ENCODE measurements around the gene ZNF12. TPM values are rescaled to one million over a fixed set of nuclear protein-coding genes. Genes with fewer than 3 reads are reported as not detected.

The ZNF12 gene
- polyA plus RNA-seq, 1 of the 3 experiments (the other 2 are of a cell fraction) = 9.5 TPM

DNA sequence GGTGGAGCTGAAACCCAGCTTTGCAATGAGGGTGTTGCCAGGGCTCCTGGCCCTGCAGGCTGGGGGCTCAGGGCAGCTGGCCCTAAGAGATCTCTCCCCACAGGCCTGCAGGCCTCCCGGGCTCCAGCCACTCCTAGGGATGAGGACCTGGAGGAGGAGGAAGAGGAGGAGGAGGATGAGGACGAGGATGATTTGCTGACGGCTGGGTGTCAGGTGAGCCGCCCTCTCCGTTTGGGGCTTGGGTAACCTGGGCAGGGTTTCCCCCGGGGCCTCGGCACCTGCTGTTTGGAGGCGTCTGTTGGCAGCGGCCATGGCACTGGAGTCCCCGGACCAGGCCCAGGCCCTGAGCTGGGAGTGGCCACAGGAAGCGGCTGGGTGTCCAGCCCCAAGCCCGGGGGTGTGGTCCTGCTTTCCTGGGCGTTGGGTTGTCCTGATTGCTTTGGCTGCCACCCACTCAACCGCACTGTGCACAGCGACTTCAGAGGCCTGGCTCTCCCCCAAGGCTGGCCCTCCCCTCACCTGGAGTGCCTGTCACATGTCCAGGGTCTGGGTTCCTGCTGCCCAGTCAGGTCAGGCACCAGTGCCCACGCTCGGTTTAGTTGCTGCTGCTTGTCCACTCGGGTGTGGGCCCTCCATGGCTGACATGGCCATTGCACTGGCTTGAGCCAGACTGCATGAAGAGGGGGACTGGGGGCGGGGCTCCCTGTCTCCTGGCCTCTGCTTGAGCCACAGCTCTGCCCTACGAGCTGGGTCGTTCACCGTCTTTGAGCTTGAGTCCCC is 63.7 kb downstream of the ZNF12 start:
- Histone ChIP-seq H3K36me3 (replicated peaks in 1 of 2; ENCODE audit: control insufficient read depth in 1 of 2, insufficient read depth in 2 of 2, low read length in 1 of 2) (peaks cover 40 to 83% of the 10 kb centered on the region in 2 experiments), H3F3A (replicated peaks; ENCODE audit: insufficient read depth) (no peaks in the 10 kb centered on the region), H3K4me2 (no peak overlapping the region), H3K9ac (no peak overlapping the region), H2AFZ (ENCODE audit: low read depth) (no peak overlapping the region), H4K20me1 (ENCODE audit: insufficient read depth) (peaks cover 32% of the 10 kb centered on the region; the same call in 1 of the 2 replicates), H3K9me3 (no peaks in the 10 kb centered on the region), H3K27ac (ENCODE audit: low read depth in 2 of 2, low read length in 1 of 2) (no peak overlapping the region), H3K4me3 (ENCODE audit: low read depth in 2 of 2, low read length in 1 of 2) (no peak overlapping the region), H3K79me2 (ENCODE audit: insufficient read depth) (peaks cover 48% of the 10 kb centered on the region), H3K9me2 (no peaks in the 10 kb centered on the region), H3K27me3 (ENCODE audit: insufficient read depth) (no peaks in the 10 kb centered on the region), H3K4me1 (ENCODE audit: control insufficient read depth in 1 of 2, insufficient read depth in 2 of 2, low read depth in 1 of 2, low read length in 1 of 2) (peaks cover 5 to 11% of the 10 kb centered on the region in 2 experiments; a peak in 2 of 4 replicates)
- no peak for DNase-seq
- 88% methylated on average over 17 of the region's 22 CpGs for WGBS (ENCODE audit: low lambda C conversion rate)
- ChIA-PET POLR2A (interaction anchor here (1.8 kb wide), 1 partner anchor 16 kb away, joined by 6 read pairs; no protein-coding TSS in a partner anchor), CTCF (interaction anchor here (0.6 to 1.1 kb wide), 2 partner anchors 78 to 307 kb away, joined by 3 read pairs; no protein-coding TSS in a partner anchor)
- no peak for TF ChIP-seq EP300 (IDR thresholded peaks at IDR 0.05; ENCODE audit: borderline replicate concordance in 1 of 2, low read depth in 1 of 2, low read length in 1 of 2)
- TF ChIP-seq NRF1 (IDR thresholded peaks at IDR 0.05; ENCODE audit: low read depth, low read length) = no peak
- TF ChIP-seq SIN3A (IDR thresholded peaks at IDR 0.05; ENCODE audit: borderline replicate concordance, low read depth, low read length) = no peak
- no peak for TF ChIP-seq FOSL2 (IDR thresholded peaks at IDR 0.05; ENCODE audit: borderline replicate concordance, low read depth)

DNA sequence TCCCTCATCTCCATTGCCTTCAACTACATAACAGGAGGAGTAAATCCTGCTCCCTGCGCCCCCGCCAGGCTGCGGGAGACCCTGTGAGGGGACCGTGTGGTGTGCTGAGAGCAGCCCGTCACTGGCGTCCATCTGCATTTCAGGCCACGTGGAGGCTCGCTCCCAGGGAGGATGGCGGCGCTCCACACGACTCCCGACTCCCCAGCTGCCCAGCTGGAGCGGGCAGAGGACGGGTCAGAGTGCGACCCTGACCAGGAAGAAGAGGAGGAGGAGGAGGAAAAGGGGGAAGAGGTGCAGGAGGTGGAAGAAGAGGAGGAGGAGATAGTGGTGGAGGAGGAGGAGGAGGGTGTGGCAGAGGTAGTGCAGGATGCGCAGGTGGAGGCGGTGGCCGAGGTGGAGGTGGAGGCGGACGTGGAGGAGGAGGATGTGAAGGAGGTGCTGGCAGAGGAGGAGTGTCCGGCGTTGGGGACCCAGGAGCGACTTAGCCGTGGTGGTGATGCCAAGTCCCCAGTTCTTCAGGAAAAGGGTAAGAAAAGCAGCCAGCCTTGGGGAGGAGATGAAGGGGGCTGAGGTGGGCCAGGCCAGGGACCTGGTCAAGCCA is 64.4 kb downstream of the ZNF12 start:
- H3F3A ChIP-seq (replicated peaks; ENCODE audit: insufficient read depth) = no peaks in the 10 kb centered on the region
- H3K9me3 ChIP-seq = no peaks in the 10 kb centered on the region
- DNase-seq = no peak
- POLR2A ChIA-PET = interaction anchor here (1.8 kb wide), 1 partner anchor 16 kb away, joined by 6 read pairs; no protein-coding TSS in a partner anchor
- H3K27me3 ChIP-seq (ENCODE audit: insufficient read depth) = no peaks in the 10 kb centered on the region
- WGBS (ENCODE audit: low lambda C conversion rate) = 96% methylated on average over 24 of the region's 24 CpGs
- H2AFZ ChIP-seq (ENCODE audit: low read depth) = no peak overlapping the region
- no peak overlapping the region for H3K4me2 ChIP-seq
- H3K79me2 ChIP-seq (ENCODE audit: insufficient read depth) = peaks cover 54% of the 10 kb centered on the region
- no peaks in the 10 kb centered on the region for H3K9me2 ChIP-seq
- H3K4me3 ChIP-seq (ENCODE audit: low read depth in 2 of 2, low read length in 1 of 2) = no peak overlapping the region
- peaks cover 40 to 75% of the 10 kb centered on the region in 2 experiments for H3K36me3 ChIP-seq (replicated peaks in 1 of 2; ENCODE audit: control insufficient read depth in 1 of 2, insufficient read depth in 2 of 2, low read length in 1 of 2)
- no peak overlapping the region for H3K9ac ChIP-seq
- H4K20me1 ChIP-seq (ENCODE audit: insufficient read depth) = peaks cover 25% of the 10 kb centered on the region; the same call in 1 of the 2 replicates
- CTCF ChIA-PET = no interaction called here
- H3K27ac ChIP-seq (ENCODE audit: low read depth in 2 of 2, low read length in 1 of 2) = no peak overlapping the region
- peaks cover 5 to 11% of the 10 kb centered on the region in 2 experiments; a peak in 2 of 4 replicates for H3K4me1 ChIP-seq (ENCODE audit: control insufficient read depth in 1 of 2, insufficient read depth in 2 of 2, low read depth in 1 of 2, low read length in 1 of 2)
- no peak for TF ChIP-seq USF2 (IDR thresholded peaks at IDR 0.05; ENCODE audit: borderline replicate concordance, low read depth, low read length)
- TF ChIP-seq USF1 (IDR thresholded peaks at IDR 0.05; ENCODE audit: borderline replicate concordance, low read depth) = no peak
- no peak for TF ChIP-seq RAD21 (IDR thresholded peaks at IDR 0.05; ENCODE audit: low read length)
- no peak for TF ChIP-seq SMC3 (IDR thresholded peaks at IDR 0.05; ENCODE audit: low read depth, low read length)
- TF ChIP-seq EP300 (IDR thresholded peaks at IDR 0.05; ENCODE audit: borderline replicate concordance in 1 of 2, low read depth in 1 of 2, low read length in 1 of 2) = no peak
- TF ChIP-seq, protein P1, sequence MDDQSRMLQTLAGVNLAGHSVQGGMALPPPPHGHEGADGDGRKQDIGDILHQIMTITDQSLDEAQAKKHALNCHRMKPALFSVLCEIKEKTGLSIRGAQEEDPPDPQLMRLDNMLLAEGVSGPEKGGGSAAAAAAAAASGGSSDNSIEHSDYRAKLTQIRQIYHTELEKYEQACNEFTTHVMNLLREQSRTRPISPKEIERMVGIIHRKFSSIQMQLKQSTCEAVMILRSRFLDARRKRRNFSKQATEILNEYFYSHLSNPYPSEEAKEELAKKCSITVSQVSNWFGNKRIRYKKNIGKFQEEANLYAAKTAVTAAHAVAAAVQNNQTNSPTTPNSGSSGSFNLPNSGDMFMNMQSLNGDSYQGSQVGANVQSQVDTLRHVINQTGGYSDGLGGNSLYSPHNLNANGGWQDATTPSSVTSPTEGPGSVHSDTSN (IDR thresholded peaks at IDR 0.05) = no peak
- no peak for TF ChIP-seq MXI1 (IDR thresholded peaks at IDR 0.05; ENCODE audit: low read depth, low read length)
- no peak for TF ChIP-seq SIN3A (IDR thresholded peaks at IDR 0.05; ENCODE audit: borderline replicate concordance, low read depth, low read length)
- no peak for TF ChIP-seq TCF12 (IDR thresholded peaks at IDR 0.05)
- no peak for TF ChIP-seq NFIC (IDR thresholded peaks at IDR 0.05; ENCODE audit: borderline replicate concordance)
- TF ChIP-seq, protein P2, sequence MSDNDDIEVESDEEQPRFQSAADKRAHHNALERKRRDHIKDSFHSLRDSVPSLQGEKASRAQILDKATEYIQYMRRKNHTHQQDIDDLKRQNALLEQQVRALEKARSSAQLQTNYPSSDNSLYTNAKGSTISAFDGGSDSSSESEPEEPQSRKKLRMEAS (IDR thresholded peaks at IDR 0.05; ENCODE audit: low read depth) = no peak
- TF ChIP-seq EZH2phosphoT487 (IDR thresholded peaks at IDR 0.05; ENCODE audit: borderline replicate concordance, low read depth) = no peak
- no peak for TF ChIP-seq TEAD4 (IDR thresholded peaks at IDR 0.05; ENCODE audit: borderline replicate concordance, insufficient read depth)
- TF ChIP-seq RCOR1 (IDR thresholded peaks at IDR 0.05; ENCODE audit: low read length) = no peak
- no peak for TF ChIP-seq REST (IDR thresholded peaks at IDR 0.05; ENCODE audit: low read depth, low read length)
- TF ChIP-seq YY1 (IDR thresholded peaks at IDR 0.05; ENCODE audit: low read depth) = no peak
